ENCODE data around the gene TRIM52. TPM values are rescaled to one million over a fixed set of nuclear protein-coding genes. Genes with fewer than 3 reads are reported as not detected.

The TRIM52 gene
- total and polyA plus RNA-seq, 2 of the 13 experiments (the other 11 are each of a cell fraction or from before 2014, with no cell fraction given) = 7.2 to 11.6 TPM

DNA sequence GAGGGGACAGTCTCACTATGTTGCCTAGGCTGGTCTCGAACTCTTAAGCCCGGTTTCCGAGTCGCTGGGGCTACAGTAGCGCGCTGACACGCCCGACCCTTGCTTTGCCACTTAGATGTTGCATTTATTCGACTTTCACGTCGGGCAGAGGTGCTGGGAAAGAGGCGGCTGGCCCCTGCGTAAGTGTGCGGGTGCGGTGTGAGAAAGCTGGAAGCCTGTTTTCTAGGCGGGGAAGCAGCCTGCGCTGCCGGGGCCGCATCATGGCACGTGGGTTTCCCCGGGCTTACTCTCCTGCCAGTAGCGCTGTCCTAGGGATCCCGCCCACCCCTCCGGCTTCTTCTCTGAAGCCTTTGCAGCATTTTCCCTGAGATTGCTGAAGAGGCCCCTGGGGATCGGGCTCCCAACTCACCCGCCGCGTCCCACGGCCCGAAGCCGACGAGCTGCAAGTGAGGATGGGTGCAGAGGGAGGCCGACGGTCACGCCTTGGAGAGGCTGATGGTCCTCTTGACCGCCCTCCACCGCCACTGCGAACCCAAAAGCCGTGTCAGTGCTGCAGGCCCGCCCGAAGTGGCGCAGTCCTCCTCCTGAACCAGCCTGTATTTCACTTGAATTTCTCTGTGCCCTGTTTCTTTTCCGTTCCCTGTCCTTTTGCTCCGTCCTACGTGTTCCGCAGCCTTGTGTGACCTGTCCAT is 43.7 kb downstream of the TRIM52 start (continued):
- TF ChIP-seq ZNF788 (CRISPR knock-in tag; IDR thresholded peaks at IDR 0.05; ENCODE audit: borderline replicate concordance) (no peak; the same call in 1 of the 2 replicates), KDM6A (CRISPR knock-in tag; IDR thresholded peaks at IDR 0.05; ENCODE audit: low read depth) (no peak), SNAI1 (CRISPR knock-in tag; IDR thresholded peaks at IDR 0.05; ENCODE audit: borderline replicate concordance) (no peak), DPF2 (CRISPR knock-in tag; IDR thresholded peaks at IDR 0.05; ENCODE audit: borderline replicate concordance, low read depth) (no peak), ZNF747 (CRISPR knock-in tag; IDR thresholded peaks at IDR 0.05; ENCODE audit: borderline replicate concordance) (no peak), REPIN1 (CRISPR knock-in tag; IDR thresholded peaks at IDR 0.05; ENCODE audit: borderline replicate concordance, low read depth) (no peak), ZFX (CRISPR knock-in tag; IDR thresholded peaks at IDR 0.05; ENCODE audit: low read depth) (peak; percentile 72), HOXA3 (CRISPR knock-in tag; IDR thresholded peaks at IDR 0.05) (no peak), PHF8 (CRISPR knock-in tag; IDR thresholded peaks at IDR 0.05) (no peak), CCDC6 (CRISPR knock-in tag; IDR thresholded peaks at IDR 0.05) (no peak), GABPB1 (CRISPR knock-in tag; IDR thresholded peaks at IDR 0.05) (peak; percentile 30; the same call in 1 of the 2 replicates), ZNF230 (CRISPR knock-in tag; IDR thresholded peaks at IDR 0.05) (no peak), ZNF75D (CRISPR knock-in tag; IDR thresholded peaks at IDR 0.05; ENCODE audit: borderline replicate concordance) (no peak), ZNF816 (CRISPR knock-in tag; IDR thresholded peaks at IDR 0.05; ENCODE audit: borderline replicate concordance) (no peak), ZNF883 (CRISPR knock-in tag; IDR thresholded peaks at IDR 0.05; ENCODE audit: not compliant biosample characterization) (no peak), RBAK (CRISPR knock-in tag; IDR thresholded peaks at IDR 0.05) (no peak), MIER2 (CRISPR knock-in tag; IDR thresholded peaks at IDR 0.05) (no peak), HDAC2 (CRISPR knock-in tag; IDR thresholded peaks at IDR 0.05) (no peak), POGZ (CRISPR knock-in tag; IDR thresholded peaks at IDR 0.05) (0 out of 2 replicates have a peak, but pooled peaks have one; percentile 34), ZFYVE20 (CRISPR knock-in tag; IDR thresholded peaks at IDR 0.05; ENCODE audit: borderline replicate concordance, low read depth) (no peak), ZNF382 (CRISPR knock-in tag; IDR thresholded peaks at IDR 0.05; ENCODE audit: borderline replicate concordance) (no peak), ZNF432 (CRISPR knock-in tag; IDR thresholded peaks at IDR 0.05; ENCODE audit: borderline replicate concordance) (no peak), ZNF746 (CRISPR knock-in tag; IDR thresholded peaks at IDR 0.05) (no peak), ZNF572 (CRISPR knock-in tag; IDR thresholded peaks at IDR 0.05) (0 out of 2 replicates have a peak, but pooled peaks have one; percentile 26), ZFP36 (IDR thresholded peaks at IDR 0.05; ENCODE audit: borderline replicate concordance, low read depth, low read length, partially characterized antibody) (no peak), NFYC (CRISPR knock-in tag; IDR thresholded peaks at IDR 0.05) (no peak)
- TF ChIP-seq, protein P1, sequence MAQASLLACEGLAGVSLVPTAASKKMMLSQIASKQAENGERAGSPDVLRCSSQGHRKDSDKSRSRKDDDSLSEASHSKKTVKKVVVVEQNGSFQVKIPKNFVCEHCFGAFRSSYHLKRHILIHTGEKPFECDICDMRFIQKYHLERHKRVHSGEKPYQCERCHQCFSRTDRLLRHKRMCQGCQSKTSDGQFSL (CRISPR knock-in tag; IDR thresholded peaks at IDR 0.05) = no peak
- TF ChIP-seq, protein P2, sequence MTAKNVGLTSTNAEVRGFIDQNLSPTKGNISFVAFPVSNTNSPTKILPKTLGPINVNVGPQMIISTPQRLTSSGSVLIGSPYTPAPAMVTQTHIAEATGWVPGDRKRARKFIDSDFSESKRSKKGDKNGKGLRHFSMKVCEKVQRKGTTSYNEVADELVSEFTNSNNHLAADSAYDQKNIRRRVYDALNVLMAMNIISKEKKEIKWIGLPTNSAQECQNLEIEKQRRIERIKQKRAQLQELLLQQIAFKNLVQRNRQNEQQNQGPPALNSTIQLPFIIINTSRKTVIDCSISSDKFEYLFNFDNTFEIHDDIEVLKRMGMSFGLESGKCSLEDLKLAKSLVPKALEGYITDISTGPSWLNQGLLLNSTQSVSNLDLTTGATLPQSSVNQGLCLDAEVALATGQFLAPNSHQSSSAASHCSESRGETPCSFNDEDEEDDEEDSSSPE (CRISPR knock-in tag; IDR thresholded peaks at IDR 0.05) = no peak
- TF ChIP-seq, protein P3, sequence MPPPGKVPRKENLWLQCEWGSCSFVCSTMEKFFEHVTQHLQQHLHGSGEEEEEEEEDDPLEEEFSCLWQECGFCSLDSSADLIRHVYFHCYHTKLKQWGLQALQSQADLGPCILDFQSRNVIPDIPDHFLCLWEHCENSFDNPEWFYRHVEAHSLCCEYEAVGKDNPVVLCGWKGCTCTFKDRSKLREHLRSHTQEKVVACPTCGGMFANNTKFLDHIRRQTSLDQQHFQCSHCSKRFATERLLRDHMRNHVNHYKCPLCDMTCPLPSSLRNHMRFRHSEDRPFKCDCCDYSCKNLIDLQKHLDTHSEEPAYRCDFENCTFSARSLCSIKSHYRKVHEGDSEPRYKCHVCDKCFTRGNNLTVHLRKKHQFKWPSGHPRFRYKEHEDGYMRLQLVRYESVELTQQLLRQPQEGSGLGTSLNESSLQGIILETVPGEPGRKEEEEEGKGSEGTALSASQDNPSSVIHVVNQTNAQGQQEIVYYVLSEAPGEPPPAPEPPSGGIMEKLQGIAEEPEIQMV (CRISPR knock-in tag; IDR thresholded peaks at IDR 0.05; ENCODE audit: low read depth) = no peak; the same call in 1 of the 2 replicates

All from HepG2 (cell line).